ENCODE measurements around the gene MMP8.
A peak's percentile ranks its signal among the peaks of the same experiment; 100 is the strongest.
"Not testable (repeated sequence)": the region's sequence is repeated elsewhere in the genome, so short reads cannot be mapped to it uniquely, and the experiment has no call there.

The MMP8 gene

DNA sequence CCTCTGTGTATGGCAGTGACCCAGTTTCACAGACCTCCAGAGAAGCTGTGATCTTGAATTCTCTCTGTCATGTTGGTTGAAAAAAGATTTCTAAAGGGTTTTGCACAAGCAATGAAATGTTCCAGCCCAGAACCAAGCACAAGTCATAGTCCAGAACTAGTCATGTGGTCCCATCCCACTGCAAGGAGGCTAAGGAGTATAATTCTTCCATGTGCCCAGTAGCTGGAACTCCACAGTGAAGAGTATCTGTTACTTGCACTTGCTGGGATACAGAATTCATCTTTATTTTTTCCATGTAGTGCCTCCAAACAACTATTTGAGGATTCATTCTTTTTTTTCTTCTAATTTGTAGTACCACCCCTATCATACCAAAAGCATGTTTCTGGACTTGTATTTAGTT is 9.9 kb upstream of the MMP8 start:
- TF ChIP-seq, protein P1, sequence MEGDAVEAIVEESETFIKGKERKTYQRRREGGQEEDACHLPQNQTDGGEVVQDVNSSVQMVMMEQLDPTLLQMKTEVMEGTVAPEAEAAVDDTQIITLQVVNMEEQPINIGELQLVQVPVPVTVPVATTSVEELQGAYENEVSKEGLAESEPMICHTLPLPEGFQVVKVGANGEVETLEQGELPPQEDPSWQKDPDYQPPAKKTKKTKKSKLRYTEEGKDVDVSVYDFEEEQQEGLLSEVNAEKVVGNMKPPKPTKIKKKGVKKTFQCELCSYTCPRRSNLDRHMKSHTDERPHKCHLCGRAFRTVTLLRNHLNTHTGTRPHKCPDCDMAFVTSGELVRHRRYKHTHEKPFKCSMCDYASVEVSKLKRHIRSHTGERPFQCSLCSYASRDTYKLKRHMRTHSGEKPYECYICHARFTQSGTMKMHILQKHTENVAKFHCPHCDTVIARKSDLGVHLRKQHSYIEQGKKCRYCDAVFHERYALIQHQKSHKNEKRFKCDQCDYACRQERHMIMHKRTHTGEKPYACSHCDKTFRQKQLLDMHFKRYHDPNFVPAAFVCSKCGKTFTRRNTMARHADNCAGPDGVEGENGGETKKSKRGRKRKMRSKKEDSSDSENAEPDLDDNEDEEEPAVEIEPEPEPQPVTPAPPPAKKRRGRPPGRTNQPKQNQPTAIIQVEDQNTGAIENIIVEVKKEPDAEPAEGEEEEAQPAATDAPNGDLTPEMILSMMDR (IDR thresholded peaks at IDR 0.05; ENCODE audit: extremely low read depth, missing control alignments) = no peak
- no peak for DNase-seq (ENCODE audit: low spot score)

DNA sequence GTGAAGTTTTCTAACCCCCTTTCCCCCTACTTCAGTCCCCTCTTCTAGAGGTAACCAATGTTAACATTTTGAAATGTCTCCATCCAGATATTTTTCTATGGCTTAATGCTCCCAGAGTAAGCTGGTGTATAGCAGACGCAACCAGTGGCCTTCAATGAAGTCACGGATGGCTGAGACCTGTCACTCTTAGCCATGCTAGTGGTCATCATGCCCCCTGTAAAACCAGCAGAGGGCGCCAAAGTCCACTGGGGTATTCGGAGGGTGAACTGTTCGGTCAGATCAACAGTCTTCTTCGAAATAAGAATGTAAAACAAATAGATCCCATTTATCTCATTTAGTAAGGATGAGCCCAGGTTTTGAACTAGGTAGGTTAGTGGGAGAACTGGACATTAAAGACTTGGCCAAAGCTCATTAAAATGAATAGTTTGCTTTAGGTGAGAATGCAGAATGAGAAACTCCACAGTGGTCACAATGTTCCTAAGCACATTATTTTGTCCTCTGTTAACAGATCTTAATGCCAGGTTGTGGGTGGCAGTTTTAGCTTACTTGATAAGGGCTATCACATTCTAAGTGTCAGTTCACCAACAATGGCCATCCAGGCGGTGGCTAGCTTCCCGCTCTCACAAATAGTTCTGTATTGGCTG is 8.6 kb upstream of the MMP8 start:
- TF ChIP-seq, protein P1 (IDR thresholded peaks at IDR 0.05; ENCODE audit: extremely low read depth, missing control alignments) = peak; percentile 60
- DNase-seq (ENCODE audit: low spot score) = peak; percentile 58

DNA sequence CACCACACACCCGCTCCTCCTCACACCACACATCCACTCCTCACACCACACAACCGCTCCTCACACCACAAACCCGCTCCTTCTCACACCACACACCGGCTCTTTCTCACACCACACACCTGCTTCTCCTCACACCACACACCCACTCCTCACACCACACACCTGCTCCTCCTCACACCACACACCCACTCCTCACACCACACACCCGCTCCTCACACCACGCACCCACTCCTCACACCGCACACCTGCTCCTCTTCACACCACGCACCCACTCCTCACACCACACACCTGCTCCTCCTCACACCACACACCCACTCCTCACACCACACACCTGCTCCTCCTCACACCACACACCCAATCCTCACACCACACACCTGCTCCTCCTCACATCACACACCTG is 6.2 kb upstream of the MMP8 start:
- not testable (repeated sequence) for DNase-seq (ENCODE audit: low spot score)

DNA sequence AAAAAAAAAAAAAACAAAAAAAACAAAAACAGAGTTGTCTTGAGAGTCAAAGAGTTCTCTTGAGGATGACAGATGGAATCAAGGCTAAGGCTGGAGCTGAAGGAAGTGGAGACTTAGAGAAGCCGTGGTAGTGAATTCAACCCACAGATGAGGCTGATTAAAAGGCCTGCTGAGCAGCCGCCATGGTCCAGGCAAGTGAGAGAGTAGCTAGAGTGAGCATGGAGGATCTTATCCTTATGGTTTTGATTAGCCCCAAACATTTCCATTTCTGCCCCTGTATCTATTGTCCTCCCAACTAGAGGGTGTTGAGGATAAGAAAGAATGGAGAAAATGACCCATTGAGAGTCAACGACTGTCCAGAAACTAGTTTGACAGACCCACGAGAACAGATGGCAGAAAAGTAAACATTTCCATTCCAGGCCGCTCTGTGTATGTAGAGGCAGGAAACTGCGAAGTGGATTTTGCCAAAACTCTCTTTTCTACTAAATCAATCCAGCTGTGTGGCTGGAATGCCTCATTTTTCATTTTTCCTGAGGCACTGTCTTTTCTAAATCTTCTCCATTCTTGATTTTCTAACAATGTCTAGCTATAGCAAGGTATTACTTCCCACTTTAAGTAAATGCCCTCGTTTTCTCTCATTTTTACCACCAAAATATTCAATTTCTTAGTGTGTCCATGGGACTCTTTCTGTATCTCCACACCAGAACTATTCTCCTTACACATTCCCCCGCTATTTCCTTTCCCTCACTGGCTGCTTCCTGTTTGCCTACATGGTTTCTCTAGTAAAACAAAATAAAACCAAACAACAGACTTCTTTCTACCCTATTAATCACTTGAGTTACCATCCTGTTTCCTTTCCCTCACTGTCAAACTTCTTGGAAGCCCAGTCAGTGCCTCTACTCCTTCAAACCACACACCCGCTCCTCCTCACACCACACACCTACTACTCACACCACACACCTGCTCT is 5.4 kb upstream of the MMP8 start:
- TF ChIP-seq, protein P1 (IDR thresholded peaks at IDR 0.05; ENCODE audit: extremely low read depth, missing control alignments) = no peak
- DNase-seq (ENCODE audit: low spot score) = no peak

DNA sequence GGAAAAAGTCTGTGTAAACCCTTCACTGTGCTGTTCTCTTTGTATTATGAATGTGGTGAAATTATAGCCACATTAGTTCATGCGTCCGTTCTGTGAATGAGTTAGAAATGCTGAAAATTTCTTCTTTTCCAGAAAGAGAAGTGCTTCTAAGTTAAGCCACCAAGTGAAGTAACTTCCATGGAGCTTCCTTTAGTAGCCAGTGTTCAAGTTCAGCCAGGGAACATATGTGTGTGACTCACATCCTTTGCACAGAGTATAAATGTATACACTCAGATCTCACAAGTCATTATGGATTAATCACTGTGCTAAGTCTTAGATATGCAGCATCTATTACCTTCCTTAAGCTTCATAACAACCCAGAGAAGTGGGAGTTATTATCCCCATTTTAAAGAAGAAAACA is 3.1 kb upstream of the MMP8 start:
- DNase-seq (ENCODE audit: low spot score) = no peak
- TF ChIP-seq, protein P1 (IDR thresholded peaks at IDR 0.05; ENCODE audit: extremely low read depth, missing control alignments) = no peak

DNA sequence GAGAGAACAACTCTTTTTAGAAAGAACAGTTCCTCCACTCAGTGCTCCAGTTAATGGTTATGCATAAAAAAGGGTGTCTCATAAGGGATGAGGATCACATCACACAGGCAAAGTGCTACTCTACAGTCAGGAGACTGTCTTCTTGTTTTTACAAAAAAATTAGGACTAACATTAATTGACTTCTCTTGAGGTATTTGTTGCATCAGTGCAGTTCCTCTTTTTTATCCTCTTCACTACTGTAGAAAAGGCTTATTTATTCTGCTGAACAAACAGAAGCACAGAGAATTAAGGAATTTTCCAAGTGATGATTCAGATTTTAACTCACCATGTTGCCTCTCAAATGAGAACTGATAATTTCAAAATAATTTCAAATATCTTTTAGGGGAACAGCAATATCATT is 1.9 kb downstream of the MMP8 start:
- TF ChIP-seq, protein P1 (IDR thresholded peaks at IDR 0.05; ENCODE audit: extremely low read depth, missing control alignments) = no peak

DNA sequence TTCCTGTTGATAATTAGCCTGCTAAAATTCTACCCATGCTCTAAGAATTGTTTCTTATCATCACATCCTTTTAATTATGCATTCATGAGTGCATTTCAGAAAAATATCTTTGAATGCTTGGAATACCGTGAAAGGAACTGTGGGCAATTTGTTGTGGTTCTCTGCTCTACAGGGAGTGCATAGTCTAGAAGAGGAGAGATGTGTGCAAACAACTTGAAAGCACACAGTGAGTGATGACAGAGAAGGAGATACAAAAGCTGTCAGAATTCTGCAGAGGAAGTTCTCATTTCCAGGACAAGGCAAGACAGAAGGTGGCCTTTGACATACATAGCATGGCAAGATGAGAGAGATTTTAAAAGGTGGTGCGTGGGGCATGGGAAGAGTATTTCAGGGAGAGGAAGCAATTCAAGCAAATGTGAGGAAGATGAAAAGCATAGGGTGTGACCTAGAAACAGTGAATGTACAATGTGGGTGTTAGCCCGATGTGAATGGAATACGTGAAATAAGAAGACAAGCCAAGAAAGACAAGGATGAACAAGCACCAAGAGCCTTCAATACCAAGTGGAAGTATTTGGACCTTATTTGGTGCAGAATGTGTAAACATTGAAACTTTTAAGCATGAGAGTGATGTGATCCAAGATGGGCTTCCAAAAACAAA is 5.0 kb downstream of the MMP8 start:
- TF ChIP-seq, protein P1 (IDR thresholded peaks at IDR 0.05; ENCODE audit: extremely low read depth, missing control alignments) = no peak

More for the DNA sequence above, 1.9 kb downstream of the MMP8 start:
- no peak for DNase-seq (ENCODE audit: low spot score)

More for the DNA sequence above, 5.0 kb downstream of the MMP8 start:
- DNase-seq (ENCODE audit: low spot score) = no peak

Measured in GM20000 (cell line).